Liver (tissue), 9 donors: Measurements from ENCODE around the gene TMEM245. TPM values are rescaled to one million over a fixed set of nuclear protein-coding genes. Genes with fewer than 3 reads are reported as not detected.

Experiments
- DNase-seq: peaks from one replicate; pipeline ENCODE4 v3.0.0-alpha.2; 2017; ENCODE audit warnings: low spot score
- H3K27ac ChIP-seq, 2 donors: one replicate each; pipeline ENCODE4 v1.7.0; 2013; ENCODE audit warnings: inconsistent platforms in 2 of 2, low read length in 2 of 2, control low read depth in 1 of 2, low read depth in 1 of 2, mild to moderate bottlenecking in 1 of 2
- H3K27me3 ChIP-seq, 4 donors: one replicate each; pipeline versions ENCODE4 v1.6.1 to v1.7.0; 2013; ENCODE audit warnings: low read length in 3 of 4, inconsistent platforms in 1 of 4, mild to moderate bottlenecking in 1 of 4, moderate library complexity in 1 of 4; ENCODE audit not compliant: control insufficient read depth in 4 of 4, insufficient read depth in 4 of 4
- H3K36me3 ChIP-seq, 4 donors: one replicate each; pipeline versions ENCODE4 v1.6.1 to v1.7.0; 2013; ENCODE audit warnings: low read length in 3 of 4, mild to moderate bottlenecking in 3 of 4, low read depth in 1 of 4, moderate library complexity in 1 of 4; ENCODE audit not compliant: control insufficient read depth in 4 of 4, insufficient read depth in 3 of 4
- H3K4me1 ChIP-seq, 4 donors: one replicate each; pipeline versions ENCODE4 v1.6.1 to v1.7.0; 2013; ENCODE audit warnings: low read length in 3 of 4, mild to moderate bottlenecking in 3 of 4, moderate library complexity in 1 of 4; ENCODE audit not compliant: control insufficient read depth in 4 of 4, insufficient read depth in 4 of 4
- H3K4me3 ChIP-seq, 3 donors: one replicate each; pipeline versions ENCODE4 v1.6.1 to v1.7.0; 2013; ENCODE audit warnings: low read length in 3 of 3, control low read depth in 1 of 3, low read depth in 1 of 3, mild to moderate bottlenecking in 1 of 3
- H3K9ac ChIP-seq, 2 donors: one replicate each; pipeline ENCODE4 v1.7.0; 2013; ENCODE audit warnings: low read length in 2 of 2, mild to moderate bottlenecking in 2 of 2, moderate library complexity in 2 of 2, control low read depth in 1 of 2, low read depth in 1 of 2
- H3K9me3 ChIP-seq, 4 donors: one replicate each; pipeline versions ENCODE4 v1.6.1 to v1.7.0; 2013; ENCODE audit warnings: low read length in 3 of 4; ENCODE audit not compliant: control insufficient read depth in 4 of 4
- CTCF ChIP-seq: fragments of 150-350 bp; IDR thresholded peaks from 2 replicates; pipeline ENCODE4 v1.5.1; 2017; ENCODE audit warnings: improper control_type of control experiment, low read depth, low read length; ENCODE audit not compliant: missing input control
- FOXA1 ChIP-seq: IDR thresholded peaks from 2 replicates; pipeline ENCODE4 v1.6.1; 2016; ENCODE audit warnings: antibody characterized with exemption
- FOXA2 ChIP-seq: IDR thresholded peaks from 2 replicates; pipeline ENCODE4 v1.6.1; 2016; ENCODE audit warnings: antibody characterized with exemption
- GABPA ChIP-seq, 2 donors: IDR thresholded peaks in 1 of 2; conservative IDR thresholded peaks in 1 of 2; 2 replicates each; pipeline ENCODE4 v1.6.1; 2016; ENCODE audit warnings: antibody characterized with exemption in 2 of 2, mild to moderate bottlenecking in 1 of 2, moderate library complexity in 1 of 2
- HNF4A ChIP-seq, 2 donors: conservative IDR thresholded peaks; 2 replicates each; pipeline ENCODE4 v1.6.1; 2016; ENCODE audit warnings: antibody characterized with exemption in 2 of 2, mild to moderate bottlenecking in 2 of 2
- HNF4G ChIP-seq: IDR thresholded peaks from 2 replicates; pipeline ENCODE4 v1.6.1; 2016; ENCODE audit warnings: antibody characterized with exemption
- JUND ChIP-seq, 2 donors: IDR thresholded peaks; 2 replicates each; pipeline ENCODE4 v1.6.1; 2016; ENCODE audit warnings: antibody characterized with exemption in 2 of 2
- MAX ChIP-seq: IDR thresholded peaks from 2 replicates; pipeline ENCODE4 v1.6.1; 2016; ENCODE audit warnings: antibody characterized with exemption
- NR2F2 ChIP-seq: IDR thresholded peaks from 2 replicates; pipeline ENCODE4 v1.6.1; 2016; ENCODE audit warnings: antibody characterized with exemption
- RAD21 ChIP-seq, 2 donors: IDR thresholded peaks; 2 replicates each; pipeline ENCODE4 v1.6.1; 2016; ENCODE audit warnings: antibody characterized with exemption in 2 of 2, mild to moderate bottlenecking in 2 of 2
- RXRA ChIP-seq, 2 donors: IDR thresholded peaks; 2 replicates each; pipeline ENCODE4 v1.6.1; 2017 to 2018; ENCODE audit warnings: antibody characterized with exemption in 2 of 2, mild to moderate bottlenecking in 1 of 2
- SP1 ChIP-seq: IDR thresholded peaks from 2 replicates; pipeline ENCODE4 v1.6.1; 2018; ENCODE audit warnings: antibody characterized with exemption, mild to moderate bottlenecking
- TAF1 ChIP-seq: conservative IDR thresholded peaks from 2 replicates; pipeline ENCODE4 v1.6.1; 2016; ENCODE audit warnings: antibody characterized with exemption, mild to moderate bottlenecking
- YY1 ChIP-seq: IDR thresholded peaks from 2 replicates; pipeline ENCODE4 v1.6.1; 2016; ENCODE audit warnings: antibody characterized with exemption, mild to moderate bottlenecking
- WGBS: extraction: QIAGEN DNeasy Blood & Tissue Kit; methylation state at CpG from one replicate; pipeline ENCODE4 v1.1.7; 2013; 5-methylcytosine and 5-hydroxymethylcytosine counted together
- polyA plus RNA-seq, 2 donors: library from polyadenylated mRNA; stranded (reverse) in 1 of 2; unstranded in 1 of 2; fragments of 200-250 nt in 1 of 2; fragments of >200 nt in 1 of 2; fragmentation: Nextera tagmentation in 1 of 2; extraction: Ambion mirVana in 1 of 2; gene quantifications; one replicate each; pipeline versions ENCODE4 v1.2.1 to v1.2.3, GENCODE V29; 2013 to 2015
- total RNA-seq, 2 donors: library from RNA; depleted of rRNA; stranded (reverse); fragments of >200 nt; gene quantifications; one replicate each; pipeline ENCODE4 v1.2.3, GENCODE V29; 2014
- TF ChIP-seq, protein P1 (sequence below): IDR thresholded peaks from 2 replicates; pipeline ENCODE4 v1.6.1; 2016; ENCODE audit warnings: antibody characterized with exemption
- TF ChIP-seq, protein P2 (sequence below): IDR thresholded peaks from 2 replicates; pipeline ENCODE4 v1.6.1; 2016; ENCODE audit warnings: antibody characterized with exemption, mild to moderate bottlenecking
- TF ChIP-seq, protein P3 (sequence below): IDR thresholded peaks from 2 replicates; pipeline ENCODE4 v1.6.1; 2016; ENCODE audit warnings: antibody characterized with exemption
- donor health status: healthy.
- donor health status: healthy.
- donor health status: healthy.
- donor health status: healthy.
- donor health status: healthy.

The TMEM245 gene
- total and polyA plus RNA-seq, 4 donors = 13.7 to 75.3 (median 31.2) TPM

GRCh38 chr9:109046346-109046745, 73.4 kb downstream of the TMEM245 start:
- no peak overlapping the region for H3K9ac ChIP-seq
- WGBS = 92% methylated on average over 1 of the region's 1 CpG
- no peaks in the 10 kb centered on the region for H3K27me3 ChIP-seq
- DNase-seq = no peak
- H3K36me3 ChIP-seq = peaks cover 3 to 51% (median 45%) of the 10 kb centered on the region in 4 donors
- no peak overlapping the region for H3K27ac ChIP-seq
- H3K4me3 ChIP-seq = no peak overlapping the region
- TF ChIP-seq CTCF (no peak), GABPA (IDR thresholded peaks at IDR 0.05 in 1 of 2, conservative IDR thresholded peaks at IDR 0.05 in 1 of 2) (no peak), FOXA2 (no peak), JUND (IDR thresholded peaks at IDR 0.05) (no peak), SP1 (no peak), RAD21 (IDR thresholded peaks at IDR 0.05) (no peak), RXRA (IDR thresholded peaks at IDR 0.05) (no peak), HNF4A (conservative IDR thresholded peaks at IDR 0.05) (no peak), YY1 (no peak), TAF1 (no peak), HNF4G (no peak), FOXA1 (no peak), NR2F2 (no peak), MAX (no peak)
- TF ChIP-seq, protein P1, sequence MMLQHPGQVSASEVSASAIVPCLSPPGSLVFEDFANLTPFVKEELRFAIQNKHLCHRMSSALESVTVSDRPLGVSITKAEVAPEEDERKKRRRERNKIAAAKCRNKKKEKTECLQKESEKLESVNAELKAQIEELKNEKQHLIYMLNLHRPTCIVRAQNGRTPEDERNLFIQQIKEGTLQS = no peak
- TF ChIP-seq, protein P2, sequence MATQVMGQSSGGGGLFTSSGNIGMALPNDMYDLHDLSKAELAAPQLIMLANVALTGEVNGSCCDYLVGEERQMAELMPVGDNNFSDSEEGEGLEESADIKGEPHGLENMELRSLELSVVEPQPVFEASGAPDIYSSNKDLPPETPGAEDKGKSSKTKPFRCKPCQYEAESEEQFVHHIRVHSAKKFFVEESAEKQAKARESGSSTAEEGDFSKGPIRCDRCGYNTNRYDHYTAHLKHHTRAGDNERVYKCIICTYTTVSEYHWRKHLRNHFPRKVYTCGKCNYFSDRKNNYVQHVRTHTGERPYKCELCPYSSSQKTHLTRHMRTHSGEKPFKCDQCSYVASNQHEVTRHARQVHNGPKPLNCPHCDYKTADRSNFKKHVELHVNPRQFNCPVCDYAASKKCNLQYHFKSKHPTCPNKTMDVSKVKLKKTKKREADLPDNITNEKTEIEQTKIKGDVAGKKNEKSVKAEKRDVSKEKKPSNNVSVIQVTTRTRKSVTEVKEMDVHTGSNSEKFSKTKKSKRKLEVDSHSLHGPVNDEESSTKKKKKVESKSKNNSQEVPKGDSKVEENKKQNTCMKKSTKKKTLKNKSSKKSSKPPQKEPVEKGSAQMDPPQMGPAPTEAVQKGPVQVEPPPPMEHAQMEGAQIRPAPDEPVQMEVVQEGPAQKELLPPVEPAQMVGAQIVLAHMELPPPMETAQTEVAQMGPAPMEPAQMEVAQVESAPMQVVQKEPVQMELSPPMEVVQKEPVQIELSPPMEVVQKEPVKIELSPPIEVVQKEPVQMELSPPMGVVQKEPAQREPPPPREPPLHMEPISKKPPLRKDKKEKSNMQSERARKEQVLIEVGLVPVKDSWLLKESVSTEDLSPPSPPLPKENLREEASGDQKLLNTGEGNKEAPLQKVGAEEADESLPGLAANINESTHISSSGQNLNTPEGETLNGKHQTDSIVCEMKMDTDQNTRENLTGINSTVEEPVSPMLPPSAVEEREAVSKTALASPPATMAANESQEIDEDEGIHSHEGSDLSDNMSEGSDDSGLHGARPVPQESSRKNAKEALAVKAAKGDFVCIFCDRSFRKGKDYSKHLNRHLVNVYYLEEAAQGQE = no peak
- no peaks in the 10 kb centered on the region for H3K4me1 ChIP-seq
- no peaks in the 10 kb centered on the region for H3K9me3 ChIP-seq

GRCh38 chr9:109043578-109043977, 76.2 kb downstream of the TMEM245 start:
- H3K9ac ChIP-seq = no peak overlapping the region
- H3K36me3 ChIP-seq = peaks cover 3 to 37% (median 35%) of the 10 kb centered on the region in 4 donors
- H3K27ac ChIP-seq = no peak overlapping the region
- H3K4me3 ChIP-seq = no peak overlapping the region
- TF ChIP-seq FOXA1 (no peak), HNF4A (conservative IDR thresholded peaks at IDR 0.05) (no peak), RXRA (IDR thresholded peaks at IDR 0.05) (no peak), FOXA2 (no peak), HNF4G (no peak), TAF1 (no peak), JUND (IDR thresholded peaks at IDR 0.05) (no peak), RAD21 (IDR thresholded peaks at IDR 0.05) (no peak)
- TF ChIP-seq, protein P3, sequence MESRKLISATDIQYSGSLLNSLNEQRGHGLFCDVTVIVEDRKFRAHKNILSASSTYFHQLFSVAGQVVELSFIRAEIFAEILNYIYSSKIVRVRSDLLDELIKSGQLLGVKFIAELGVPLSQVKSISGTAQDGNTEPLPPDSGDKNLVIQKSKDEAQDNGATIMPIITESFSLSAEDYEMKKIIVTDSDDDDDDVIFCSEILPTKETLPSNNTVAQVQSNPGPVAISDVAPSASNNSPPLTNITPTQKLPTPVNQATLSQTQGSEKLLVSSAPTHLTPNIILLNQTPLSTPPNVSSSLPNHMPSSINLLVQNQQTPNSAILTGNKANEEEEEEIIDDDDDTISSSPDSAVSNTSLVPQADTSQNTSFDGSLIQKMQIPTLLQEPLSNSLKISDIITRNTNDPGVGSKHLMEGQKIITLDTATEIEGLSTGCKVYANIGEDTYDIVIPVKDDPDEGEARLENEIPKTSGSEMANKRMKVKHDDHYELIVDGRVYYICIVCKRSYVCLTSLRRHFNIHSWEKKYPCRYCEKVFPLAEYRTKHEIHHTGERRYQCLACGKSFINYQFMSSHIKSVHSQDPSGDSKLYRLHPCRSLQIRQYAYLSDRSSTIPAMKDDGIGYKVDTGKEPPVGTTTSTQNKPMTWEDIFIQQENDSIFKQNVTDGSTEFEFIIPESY = no peak
- no peaks in the 10 kb centered on the region for H3K27me3 ChIP-seq
- 99% methylated on average over 4 of the region's 4 CpGs for WGBS
- DNase-seq = no peak
- no peaks in the 10 kb centered on the region for H3K4me1 ChIP-seq
- no peaks in the 10 kb centered on the region for H3K9me3 ChIP-seq
